ENCODE results near the gene LRP1B.

- no peak for TF ChIP-seq CTCF (IDR thresholded peaks at IDR 0.05)
- no peak for TF ChIP-seq RORB (CRISPR knock-in tag; IDR thresholded peaks at IDR 0.05)
- no peak for TF ChIP-seq HMGXB4 (CRISPR knock-in tag; IDR thresholded peaks at IDR 0.05)
- TF ChIP-seq, protein P1, sequence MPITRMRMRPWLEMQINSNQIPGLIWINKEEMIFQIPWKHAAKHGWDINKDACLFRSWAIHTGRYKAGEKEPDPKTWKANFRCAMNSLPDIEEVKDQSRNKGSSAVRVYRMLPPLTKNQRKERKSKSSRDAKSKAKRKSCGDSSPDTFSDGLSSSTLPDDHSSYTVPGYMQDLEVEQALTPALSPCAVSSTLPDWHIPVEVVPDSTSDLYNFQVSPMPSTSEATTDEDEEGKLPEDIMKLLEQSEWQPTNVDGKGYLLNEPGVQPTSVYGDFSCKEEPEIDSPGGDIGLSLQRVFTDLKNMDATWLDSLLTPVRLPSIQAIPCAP (CRISPR knock-in tag; IDR thresholded peaks at IDR 0.05), result no peak
- no peak for TF ChIP-seq MLX (CRISPR knock-in tag; IDR thresholded peaks at IDR 0.05)
- TF ChIP-seq SOX15 (CRISPR knock-in tag; IDR thresholded peaks at IDR 0.05), result no peak
- TF ChIP-seq, protein P2, sequence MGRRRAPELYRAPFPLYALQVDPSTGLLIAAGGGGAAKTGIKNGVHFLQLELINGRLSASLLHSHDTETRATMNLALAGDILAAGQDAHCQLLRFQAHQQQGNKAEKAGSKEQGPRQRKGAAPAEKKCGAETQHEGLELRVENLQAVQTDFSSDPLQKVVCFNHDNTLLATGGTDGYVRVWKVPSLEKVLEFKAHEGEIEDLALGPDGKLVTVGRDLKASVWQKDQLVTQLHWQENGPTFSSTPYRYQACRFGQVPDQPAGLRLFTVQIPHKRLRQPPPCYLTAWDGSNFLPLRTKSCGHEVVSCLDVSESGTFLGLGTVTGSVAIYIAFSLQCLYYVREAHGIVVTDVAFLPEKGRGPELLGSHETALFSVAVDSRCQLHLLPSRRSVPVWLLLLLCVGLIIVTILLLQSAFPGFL (CRISPR knock-in tag; IDR thresholded peaks at IDR 0.05; ENCODE audit: borderline replicate concordance), result no peak
- no peak for TF ChIP-seq TCF7 (CRISPR knock-in tag; IDR thresholded peaks at IDR 0.05; ENCODE audit: low read depth)
- TF ChIP-seq, protein P3, sequence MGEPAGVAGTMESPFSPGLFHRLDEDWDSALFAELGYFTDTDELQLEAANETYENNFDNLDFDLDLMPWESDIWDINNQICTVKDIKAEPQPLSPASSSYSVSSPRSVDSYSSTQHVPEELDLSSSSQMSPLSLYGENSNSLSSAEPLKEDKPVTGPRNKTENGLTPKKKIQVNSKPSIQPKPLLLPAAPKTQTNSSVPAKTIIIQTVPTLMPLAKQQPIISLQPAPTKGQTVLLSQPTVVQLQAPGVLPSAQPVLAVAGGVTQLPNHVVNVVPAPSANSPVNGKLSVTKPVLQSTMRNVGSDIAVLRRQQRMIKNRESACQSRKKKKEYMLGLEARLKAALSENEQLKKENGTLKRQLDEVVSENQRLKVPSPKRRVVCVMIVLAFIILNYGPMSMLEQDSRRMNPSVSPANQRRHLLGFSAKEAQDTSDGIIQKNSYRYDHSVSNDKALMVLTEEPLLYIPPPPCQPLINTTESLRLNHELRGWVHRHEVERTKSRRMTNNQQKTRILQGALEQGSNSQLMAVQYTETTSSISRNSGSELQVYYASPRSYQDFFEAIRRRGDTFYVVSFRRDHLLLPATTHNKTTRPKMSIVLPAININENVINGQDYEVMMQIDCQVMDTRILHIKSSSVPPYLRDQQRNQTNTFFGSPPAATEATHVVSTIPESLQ (CRISPR knock-in tag; IDR thresholded peaks at IDR 0.05), result no peak
These were observed 1500.3 kb downstream of the LRP1B start for GRCh38 chr2:140630557-140630956.

Measured in WTC11 (cell line).